Posterior vena cava (tissue), 2 donors: ENCODE data around the gene AKAP12. TPM values are rescaled to one million over a fixed set of nuclear protein-coding genes. Genes with fewer than 3 reads are reported as not detected.
"Not testable (repeated sequence)": the region's sequence is repeated elsewhere in the genome, so short reads cannot be mapped to it uniquely, and the experiment has no call there.

Source experiments
- DNase-seq: peaks from one replicate; pipeline ENCODE4 v3.0.0-alpha.2; 2020; ENCODE audit warnings: low spot score
- intact Hi-C, 2 donors: fragments of 100-400 bp; cut with DNase I; formaldehyde crosslinking; loops; one replicate each; pipeline versions ENCODE4 v1.14.1 to v1.14.2; 2022 to 2023
- total RNA-seq, 2 donors: library from RNA; stranded (reverse); fragmentation: NEBNext Ultra II Directional; extraction: Animal tissue kit (Norgen Biotek cat#: 25700); gene quantifications; one replicate each; pipeline ENCODE4 v1.2.1, GENCODE V29; 2021
- donor health status: DM: yes; HTN: yes; CAD: no.
- donor health status: DM: yes; HTN: yes; CAD: no.

The AKAP12 gene
- total RNA-seq, 2 donors from 2014 or later: 140 to 146 TPM

GRCh38 chr6:151300267-151300991 is 60.7 kb downstream of the AKAP12 start:
- intact Hi-C loops: no loop called here
- no peak for DNase-seq

- no peak for DNase-seq
- intact Hi-C loops: no loop called here
These were observed 61.8 kb downstream of the AKAP12 start for GRCh38 chr6:151301547-151301946.

- DNase-seq: no peak
- intact Hi-C loops: no loop called here
These were observed 63.5 kb downstream of the AKAP12 start for GRCh38 chr6:151303231-151303630.

GRCh38 chr6:151306269-151306783 is 66.6 kb downstream of the AKAP12 start:
- intact Hi-C loops: no loop called here
- no peak for DNase-seq

- no peak for DNase-seq
- intact Hi-C loops: no loop called here
These were observed 67.7 kb downstream of the AKAP12 start for GRCh38 chr6:151307501-151307900.

GRCh38 chr6:151309619-151310018 is 69.9 kb downstream of the AKAP12 start:
- intact Hi-C loops: no loop called here
- no peak for DNase-seq

GRCh38 chr6:151310279-151310678 is 70.5 kb downstream of the AKAP12 start:
- DNase-seq: no peak
- intact Hi-C loops: no loop called here

- DNase-seq: no peak
- intact Hi-C loops: no loop called here
These were observed 71.3 kb downstream of the AKAP12 start for GRCh38 chr6:151310852-151311767.

- intact Hi-C loops: no loop called here
- DNase-seq: no peak
These were observed 73.3 kb downstream of the AKAP12 start for GRCh38 chr6:151313066-151313491.

GRCh38 chr6:151315661-151316060 is 75.9 kb downstream of the AKAP12 start:
- intact Hi-C loops, DNase-seq: not testable (repeated sequence)

GRCh38 chr6:151317103-151317994 is 77.6 kb downstream of the AKAP12 start:
- DNase-seq: no peak
- intact Hi-C loops: no loop called here

GRCh38 chr6:151317995-151318365 is 78.2 kb downstream of the AKAP12 start:
- DNase-seq: no peak
- intact Hi-C loops: no loop called here

GRCh38 chr6:151320140-151320539 is 80.4 kb downstream of the AKAP12 start:
- no peak for DNase-seq
- intact Hi-C loops: loop anchor here (5.0 to 10.0 kb wide), 3 partner anchors 78 to 298 kb away; partner anchors contain the start of gene AKAP12 (in 1 of the 2)

GRCh38 chr6:151321438-151321837 is 81.7 kb downstream of the AKAP12 start:
- DNase-seq: no peak
- intact Hi-C loops: loop anchor here (5.0 to 10.0 kb wide), 3 partner anchors 79 to 299 kb away; partner anchors contain the start of gene AKAP12 (in 1 of the 2)

GRCh38 chr6:151322570-151322969 is 82.8 kb downstream of the AKAP12 start:
- intact Hi-C loops: loop anchor here (5.0 to 10.0 kb wide), 3 partner anchors 80 to 300 kb away; partner anchors contain the start of gene AKAP12 (in 1 of the 2)
- DNase-seq: no peak

GRCh38 chr6:151323791-151324487 is 84.2 kb downstream of the AKAP12 start:
- peak; percentile 95 for DNase-seq
- intact Hi-C loops: loop anchor here (5.0 to 10.0 kb wide), 3 partner anchors 82 to 302 kb away; partner anchors contain the start of gene AKAP12 (in 1 of the 2)

- DNase-seq: no peak
- intact Hi-C loops: loop anchor here (5.0 to 10.0 kb wide), 3 partner anchors 82 to 302 kb away; partner anchors contain the start of gene AKAP12 (in 1 of the 2)
These were observed 84.7 kb downstream of the AKAP12 start for GRCh38 chr6:151324488-151324825.
